ENCODE results near the gene WDR41. TPM values are rescaled to one million over a fixed set of nuclear protein-coding genes. Genes with fewer than 3 reads are reported as not detected.

Gene WDR41
- polyA plus RNA-seq, 2 of the 4 experiments (the other 2 are of a cell fraction), result 62.1 to 88.5 TPM

DNA sequence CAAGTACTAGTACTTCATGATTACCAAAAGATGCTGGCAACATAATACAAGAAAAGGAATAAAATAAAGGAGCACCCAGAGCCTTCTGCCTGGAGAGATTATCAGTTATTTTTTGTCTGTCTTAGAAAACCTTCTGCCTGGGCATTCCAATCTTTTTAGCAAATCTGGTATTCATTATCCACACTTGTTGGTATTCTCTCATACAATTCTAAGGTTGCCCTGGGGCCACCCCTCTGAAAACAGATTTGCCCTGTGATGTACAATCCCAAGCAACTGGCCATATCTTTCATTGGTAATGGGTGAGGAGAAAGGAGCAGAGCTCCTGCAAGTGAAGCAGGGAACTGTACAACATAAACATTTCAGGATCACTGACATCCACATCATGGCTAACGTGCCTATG is 47.8 kb downstream of the WDR41 start:
- no peak for DNase-seq (ENCODE audit: low read depth in 1 of 2, low spot score in 1 of 2)
- WGBS (ENCODE audit: missing lambda C conversion rate), result 92% methylated on average over 1 of the region's 1 CpG
- ChIA-PET CTCF (interaction anchor here (1.2 kb wide), 1 partner anchor 299 kb away, joined by 3 read pairs; no protein-coding TSS in a partner anchor), POLR2A (interaction anchor here (0.7 kb wide), 1 partner anchor 414 kb away, joined by 7 read pairs; no protein-coding TSS in a partner anchor)
- no peak for TF ChIP-seq POLR2A (IDR thresholded peaks at IDR 0.05; ENCODE audit: low read length)
- no peak for TF ChIP-seq CBX8 (IDR thresholded peaks at IDR 0.05)
- no peak for TF ChIP-seq ESRRA (IDR thresholded peaks at IDR 0.05; ENCODE audit: borderline replicate concordance, low read length)
- no peak for TF ChIP-seq CEBPB (IDR thresholded peaks at IDR 0.05)
- no peak for TF ChIP-seq ZFP36 (IDR thresholded peaks at IDR 0.05; ENCODE audit: borderline replicate concordance, partially characterized antibody)
- no peak for TF ChIP-seq FOSL2 (IDR thresholded peaks at IDR 0.05)
- TF ChIP-seq FOSL2 (CRISPR knock-in tag; IDR thresholded peaks at IDR 0.05), result no peak
- no peak for TF ChIP-seq HDAC2 (IDR thresholded peaks at IDR 0.05)
- no peak for TF ChIP-seq ZNF302 (CRISPR knock-in tag; IDR thresholded peaks at IDR 0.05)
- no peak for TF ChIP-seq CHD4 (IDR thresholded peaks at IDR 0.05; ENCODE audit: borderline replicate concordance)
- no peak for TF ChIP-seq PHF8 (IDR thresholded peaks at IDR 0.05; ENCODE audit: borderline replicate concordance, low read depth)
- no peak for TF ChIP-seq MAFK (IDR thresholded peaks at IDR 0.05; ENCODE audit: partially characterized antibody)
- TF ChIP-seq CBX2 (IDR thresholded peaks at IDR 0.05; ENCODE audit: borderline replicate concordance, low read depth), result no peak
- no peak for TF ChIP-seq TP53 (CRISPR knock-in tag; IDR thresholded peaks at IDR 0.05)
- no peak for TF ChIP-seq NFE2L2 (conservative IDR thresholded peaks at IDR 0.05; ENCODE audit: low read length)
- no peak for TF ChIP-seq RNF2 (IDR thresholded peaks at IDR 0.05; ENCODE audit: borderline replicate concordance, low read depth)
- no peak for TF ChIP-seq SMC3 (IDR thresholded peaks at IDR 0.05)
- no peak for TF ChIP-seq CHD2 (IDR thresholded peaks at IDR 0.05; ENCODE audit: low read length, partially characterized antibody)
- TF ChIP-seq TFCP2L1 (CRISPR knock-in tag; IDR thresholded peaks at IDR 0.05), result no peak
- Histone ChIP-seq H3K4me1 (no peaks in the 10 kb centered on the region), H3K9me3 (no peaks in the 10 kb centered on the region), H3K4me3 (no peak overlapping the region), H3K4me2 (no peak overlapping the region), H3K27ac (no peak overlapping the region)
- no peak for FAIRE-seq
- no peak for ATAC-seq

DNA sequence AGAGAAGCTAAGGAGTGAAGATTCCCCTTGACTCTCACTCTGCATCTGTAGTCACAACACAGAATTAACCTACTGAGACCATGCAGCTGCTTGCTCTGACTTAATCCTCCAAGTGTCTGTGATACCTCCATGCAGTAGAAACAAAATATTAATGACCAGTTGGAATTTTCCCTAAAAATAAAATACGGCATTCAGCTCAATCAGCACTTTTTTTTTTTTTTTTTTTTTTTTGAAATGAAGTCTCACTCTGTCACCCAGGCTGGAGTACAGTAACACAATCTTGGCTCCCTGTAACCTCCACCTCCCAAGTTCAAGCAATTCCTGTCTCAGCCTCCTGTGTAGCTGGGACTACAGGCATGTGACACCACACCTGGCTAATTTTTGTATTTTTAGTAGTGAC is 48.4 kb downstream of the WDR41 start:
- Histone ChIP-seq H3K9me3 (no peaks in the 10 kb centered on the region), H3K27ac (no peak overlapping the region), H3K4me3 (no peak overlapping the region), H3K4me1 (no peaks in the 10 kb centered on the region), H3K4me2 (no peak overlapping the region)
- DNase-seq (ENCODE audit: low read depth in 1 of 2, low spot score in 1 of 2) (no peak), FAIRE-seq (no peak), ATAC-seq (no peak)
- POLR2A ChIA-PET, result interaction anchor here (0.7 kb wide), 2 partner anchors 187 to 414 kb away, joined by 4 to 7 read pairs; no protein-coding TSS in a partner anchor
- CTCF ChIA-PET, result interaction anchor here (0.6 to 1.2 kb wide), 3 partner anchors 179 to 486 kb away, joined by 3 read pairs; no protein-coding TSS in a partner anchor
- 97% methylated on average over 1 of the region's 1 CpG for WGBS (ENCODE audit: missing lambda C conversion rate)
- TF ChIP-seq SMC3 (IDR thresholded peaks at IDR 0.05), result no peak
- TF ChIP-seq NFE2L2 (conservative IDR thresholded peaks at IDR 0.05; ENCODE audit: low read length), result no peak
- TF ChIP-seq MAFK (IDR thresholded peaks at IDR 0.05; ENCODE audit: partially characterized antibody), result peak; percentile 59
- TF ChIP-seq, protein P1, sequence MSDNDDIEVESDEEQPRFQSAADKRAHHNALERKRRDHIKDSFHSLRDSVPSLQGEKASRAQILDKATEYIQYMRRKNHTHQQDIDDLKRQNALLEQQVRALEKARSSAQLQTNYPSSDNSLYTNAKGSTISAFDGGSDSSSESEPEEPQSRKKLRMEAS (IDR thresholded peaks at IDR 0.05), result no peak
- TF ChIP-seq, protein P2, sequence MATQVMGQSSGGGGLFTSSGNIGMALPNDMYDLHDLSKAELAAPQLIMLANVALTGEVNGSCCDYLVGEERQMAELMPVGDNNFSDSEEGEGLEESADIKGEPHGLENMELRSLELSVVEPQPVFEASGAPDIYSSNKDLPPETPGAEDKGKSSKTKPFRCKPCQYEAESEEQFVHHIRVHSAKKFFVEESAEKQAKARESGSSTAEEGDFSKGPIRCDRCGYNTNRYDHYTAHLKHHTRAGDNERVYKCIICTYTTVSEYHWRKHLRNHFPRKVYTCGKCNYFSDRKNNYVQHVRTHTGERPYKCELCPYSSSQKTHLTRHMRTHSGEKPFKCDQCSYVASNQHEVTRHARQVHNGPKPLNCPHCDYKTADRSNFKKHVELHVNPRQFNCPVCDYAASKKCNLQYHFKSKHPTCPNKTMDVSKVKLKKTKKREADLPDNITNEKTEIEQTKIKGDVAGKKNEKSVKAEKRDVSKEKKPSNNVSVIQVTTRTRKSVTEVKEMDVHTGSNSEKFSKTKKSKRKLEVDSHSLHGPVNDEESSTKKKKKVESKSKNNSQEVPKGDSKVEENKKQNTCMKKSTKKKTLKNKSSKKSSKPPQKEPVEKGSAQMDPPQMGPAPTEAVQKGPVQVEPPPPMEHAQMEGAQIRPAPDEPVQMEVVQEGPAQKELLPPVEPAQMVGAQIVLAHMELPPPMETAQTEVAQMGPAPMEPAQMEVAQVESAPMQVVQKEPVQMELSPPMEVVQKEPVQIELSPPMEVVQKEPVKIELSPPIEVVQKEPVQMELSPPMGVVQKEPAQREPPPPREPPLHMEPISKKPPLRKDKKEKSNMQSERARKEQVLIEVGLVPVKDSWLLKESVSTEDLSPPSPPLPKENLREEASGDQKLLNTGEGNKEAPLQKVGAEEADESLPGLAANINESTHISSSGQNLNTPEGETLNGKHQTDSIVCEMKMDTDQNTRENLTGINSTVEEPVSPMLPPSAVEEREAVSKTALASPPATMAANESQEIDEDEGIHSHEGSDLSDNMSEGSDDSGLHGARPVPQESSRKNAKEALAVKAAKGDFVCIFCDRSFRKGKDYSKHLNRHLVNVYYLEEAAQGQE (IDR thresholded peaks at IDR 0.05), result no peak
- TF ChIP-seq, protein P3, sequence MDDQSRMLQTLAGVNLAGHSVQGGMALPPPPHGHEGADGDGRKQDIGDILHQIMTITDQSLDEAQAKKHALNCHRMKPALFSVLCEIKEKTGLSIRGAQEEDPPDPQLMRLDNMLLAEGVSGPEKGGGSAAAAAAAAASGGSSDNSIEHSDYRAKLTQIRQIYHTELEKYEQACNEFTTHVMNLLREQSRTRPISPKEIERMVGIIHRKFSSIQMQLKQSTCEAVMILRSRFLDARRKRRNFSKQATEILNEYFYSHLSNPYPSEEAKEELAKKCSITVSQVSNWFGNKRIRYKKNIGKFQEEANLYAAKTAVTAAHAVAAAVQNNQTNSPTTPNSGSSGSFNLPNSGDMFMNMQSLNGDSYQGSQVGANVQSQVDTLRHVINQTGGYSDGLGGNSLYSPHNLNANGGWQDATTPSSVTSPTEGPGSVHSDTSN (IDR thresholded peaks at IDR 0.05), result no peak
- TF ChIP-seq HOXA7 (CRISPR knock-in tag; IDR thresholded peaks at IDR 0.05), result no peak
- no peak for TF ChIP-seq HOXB5 (CRISPR knock-in tag; IDR thresholded peaks at IDR 0.05)
